HepG2 (cell line): Measurements from ENCODE around the gene CERS6. TPM values are rescaled to one million over a fixed set of nuclear protein-coding genes. Genes with fewer than 3 reads are reported as not detected.

Source experiments
- BATF2 ChIP-seq: sonication (generic); formaldehyde crosslinking; IDR thresholded peaks from 2 replicates; pipeline ENCODE4 v1.8.0; 2022; ENCODE audit warnings: mild to moderate bottlenecking, missing genetic modification reagents, moderate library complexity
- BCL3 ChIP-seq: sonication (generic); formaldehyde crosslinking; IDR thresholded peaks from 2 replicates; pipeline ENCODE4 v1.5.1; 2020; ENCODE audit warnings: mild to moderate bottlenecking, missing genetic modification reagents, moderate library complexity
- GFI1 ChIP-seq: sonication (generic); formaldehyde crosslinking; IDR thresholded peaks from 2 replicates; pipeline ENCODE4 v1.5.0; 2020; ENCODE audit warnings: missing genetic modification reagents, mild to moderate bottlenecking, borderline replicate concordance
- HDAC2 ChIP-seq: sonication (generic); formaldehyde crosslinking; IDR thresholded peaks from 2 replicates; pipeline ENCODE4 v1.4.0; 2020; ENCODE audit warnings: missing genetic modification reagents
- HHEX ChIP-seq: IDR thresholded peaks from 2 replicates; pipeline ENCODE4 v1.6.1; 2016; ENCODE audit warnings: control low read depth
- KAT8 ChIP-seq: IDR thresholded peaks from 2 replicates; pipeline ENCODE4 v1.6.1; 2016; ENCODE audit warnings: missing genetic modification reagents, missing compliant biosample characterization
- MYPOP ChIP-seq: sonication (generic); formaldehyde crosslinking; IDR thresholded peaks from 2 replicates; pipeline ENCODE4 v1.8.1; 2023; ENCODE audit warnings: mild to moderate bottlenecking, moderate library complexity, missing genetic modification reagents
- RELA ChIP-seq: sonication (generic); formaldehyde crosslinking; IDR thresholded peaks from 2 replicates; pipeline ENCODE4 v1.4.0; 2020; ENCODE audit warnings: missing genetic modification reagents
- SIX1 ChIP-seq: sonication (generic); formaldehyde crosslinking; IDR thresholded peaks from 2 replicates; pipeline ENCODE4 v1.4.0; 2020; ENCODE audit warnings: missing genetic modification reagents, borderline replicate concordance
- SRF ChIP-seq: IDR thresholded peaks from 2 replicates; pipeline ENCODE4 v1.6.1; 2011; ENCODE audit warnings: mild to moderate bottlenecking, low read depth, low read length, moderate library complexity
- TBL1XR1 ChIP-seq: fragments of 150-350 bp; IDR thresholded peaks from 2 replicates; pipeline ENCODE4 v1.6.1; 2014; ENCODE audit warnings: borderline replicate concordance, low read length; ENCODE audit not compliant: partially characterized antibody
- TCF12 ChIP-seq, 2 experiments: fragments of 450-650 bp in 1 of 2; sonication (generic) in 1 of 2; formaldehyde crosslinking in 1 of 2; IDR thresholded peaks; 2 replicates each; pipeline versions ENCODE4 v1.6.1 to v1.8.0; 2017 to 2022; ENCODE audit warnings: antibody characterized with exemption in 1 of 2, mild to moderate bottlenecking in 1 of 2, missing genetic modification reagents in 1 of 2, moderate library complexity in 1 of 2
- TEAD2 ChIP-seq: sonication (generic); formaldehyde crosslinking; IDR thresholded peaks from 2 replicates; pipeline ENCODE4 v1.9.0; 2021; ENCODE audit warnings: missing genetic modification reagents
- TEF ChIP-seq: sonication (generic); formaldehyde crosslinking; IDR thresholded peaks from 2 replicates; pipeline ENCODE4 v1.5.0; 2020; ENCODE audit warnings: missing genetic modification reagents
- TMF1 ChIP-seq: sonication (generic); formaldehyde crosslinking; IDR thresholded peaks from 2 replicates; pipeline ENCODE4 v1.8.1; 2022; ENCODE audit warnings: low read depth, missing genetic modification reagents
- ZBTB20 ChIP-seq: sonication (generic); formaldehyde crosslinking; IDR thresholded peaks from 2 replicates; pipeline ENCODE4 v1.8.1; 2023; ENCODE audit warnings: missing genetic modification reagents, low read depth, mild to moderate bottlenecking, borderline replicate concordance
- ZBTB21 ChIP-seq: sonication (generic); formaldehyde crosslinking; IDR thresholded peaks from 2 replicates; pipeline ENCODE4 v1.4.0; 2020; ENCODE audit warnings: missing genetic modification reagents
- ZNF331 ChIP-seq: sonication (generic); formaldehyde crosslinking; IDR thresholded peaks from 2 replicates; pipeline ENCODE4 v1.4.0; 2020; ENCODE audit warnings: missing genetic modification reagents
- ZNF543 ChIP-seq: sonication (generic); formaldehyde crosslinking; IDR thresholded peaks from 2 replicates; pipeline ENCODE4 v1.4.0; 2020; ENCODE audit warnings: mild to moderate bottlenecking, missing genetic modification reagents
- ZNF775 ChIP-seq: sonication (generic); formaldehyde crosslinking; IDR thresholded peaks from 2 replicates; pipeline ENCODE4 v1.4.0; 2020; ENCODE audit warnings: missing genetic modification reagents, mild to moderate bottlenecking, moderate library complexity, borderline replicate concordance
- ZNF776 ChIP-seq: sonication (generic); formaldehyde crosslinking; IDR thresholded peaks from 2 replicates; pipeline ENCODE4 v1.4.0; 2020; ENCODE audit warnings: mild to moderate bottlenecking, missing genetic modification reagents
- ZNF816 ChIP-seq: sonication (generic); formaldehyde crosslinking; IDR thresholded peaks from 2 replicates; pipeline ENCODE4 v1.8.0; 2022; ENCODE audit warnings: missing genetic modification reagents, mild to moderate bottlenecking, borderline replicate concordance
- ZNF83 ChIP-seq: sonication (generic); formaldehyde crosslinking; IDR thresholded peaks from 2 replicates; pipeline ENCODE4 v1.4.0; 2020; ENCODE audit warnings: missing genetic modification reagents, mild to moderate bottlenecking, borderline replicate concordance
- ZUFSP ChIP-seq: sonication (generic); formaldehyde crosslinking; IDR thresholded peaks from 2 replicates; pipeline ENCODE4 v1.9.0; 2021; ENCODE audit warnings: missing genetic modification reagents, mild to moderate bottlenecking, borderline replicate concordance
- polyA plus RNA-seq, 8 experiments: library from polyadenylated mRNA; depleted of rRNA in 3 of 8; stranded (reverse) in 7 of 8; unstranded in 1 of 8; fragments of >200 nt; fragmentation: Illumina TruSeq in 4 of 8; extraction: Trizol in 4 of 8; gene quantifications; 2 replicates each; pipeline versions ENCODE4 v1.2.1 to v1.2.3, GENCODE V29; 2011 to 2016; ENCODE audit warnings: low read depth in 4 of 8, missing spikeins in 1 of 8, mixed read lengths in 1 of 8; ENCODE audit not compliant: insufficient read depth in 1 of 8
- total RNA-seq, 5 experiments: library from RNA; depleted of rRNA; stranded (reverse); fragments of >200 nt; fragmentation: Illumina TruSeq; extraction: Trizol; gene quantifications; 2 replicates each; pipeline ENCODE4 v1.2.3, GENCODE V29; 2016; ENCODE audit warnings: low read depth in 1 of 5

The CERS6 gene
- total and polyA plus RNA-seq, 2 of the 13 experiments (the other 11 are each of a cell fraction or from before 2014, with no cell fraction given), result 10.1 to 20.3 TPM

- TF ChIP-seq ZNF776 (CRISPR knock-in tag), result no peak
- no peak for TF ChIP-seq ZNF331 (CRISPR knock-in tag)
- no peak for TF ChIP-seq GFI1 (CRISPR knock-in tag)
- TF ChIP-seq ZNF816, result no peak
- no peak for TF ChIP-seq KAT8 (CRISPR knock-in tag)
- no peak for TF ChIP-seq HHEX
- no peak for TF ChIP-seq TEAD2 (CRISPR knock-in tag)
- TF ChIP-seq ZNF775, result no peak
- no peak for TF ChIP-seq TBL1XR1
- TF ChIP-seq RELA (CRISPR knock-in tag), result no peak
- TF ChIP-seq HDAC2 (CRISPR knock-in tag), result no peak; the same call in 1 of the 2 replicates
- TF ChIP-seq ZBTB21 (CRISPR knock-in tag), result no peak
- no peak for TF ChIP-seq BATF2
- TF ChIP-seq TMF1 (CRISPR knock-in tag), result no peak
- TF ChIP-seq SRF, result no peak
- no peak for TF ChIP-seq TEF
- TF ChIP-seq ZUFSP, result no peak
- no peak for TF ChIP-seq MYPOP
- TF ChIP-seq BCL3 (CRISPR knock-in tag), result no peak
- no peak for TF ChIP-seq TCF12 (IDR thresholded peaks at IDR 0.05)
- TF ChIP-seq TCF12 (CRISPR knock-in tag; IDR thresholded peaks at IDR 0.05), result no peak
- TF ChIP-seq ZNF83 (CRISPR knock-in tag), result no peak
- no peak for TF ChIP-seq ZBTB20 (CRISPR knock-in tag)
- TF ChIP-seq ZNF543 (CRISPR knock-in tag), result no peak
- no peak for TF ChIP-seq SIX1 (CRISPR knock-in tag)
These were observed 1.1 kb upstream of the CERS6 start (continued) for GRCh38 chr2:168454737-168455644.
